ENCODE data around the gene SLC9A3.

The SLC9A3 gene

DNA sequence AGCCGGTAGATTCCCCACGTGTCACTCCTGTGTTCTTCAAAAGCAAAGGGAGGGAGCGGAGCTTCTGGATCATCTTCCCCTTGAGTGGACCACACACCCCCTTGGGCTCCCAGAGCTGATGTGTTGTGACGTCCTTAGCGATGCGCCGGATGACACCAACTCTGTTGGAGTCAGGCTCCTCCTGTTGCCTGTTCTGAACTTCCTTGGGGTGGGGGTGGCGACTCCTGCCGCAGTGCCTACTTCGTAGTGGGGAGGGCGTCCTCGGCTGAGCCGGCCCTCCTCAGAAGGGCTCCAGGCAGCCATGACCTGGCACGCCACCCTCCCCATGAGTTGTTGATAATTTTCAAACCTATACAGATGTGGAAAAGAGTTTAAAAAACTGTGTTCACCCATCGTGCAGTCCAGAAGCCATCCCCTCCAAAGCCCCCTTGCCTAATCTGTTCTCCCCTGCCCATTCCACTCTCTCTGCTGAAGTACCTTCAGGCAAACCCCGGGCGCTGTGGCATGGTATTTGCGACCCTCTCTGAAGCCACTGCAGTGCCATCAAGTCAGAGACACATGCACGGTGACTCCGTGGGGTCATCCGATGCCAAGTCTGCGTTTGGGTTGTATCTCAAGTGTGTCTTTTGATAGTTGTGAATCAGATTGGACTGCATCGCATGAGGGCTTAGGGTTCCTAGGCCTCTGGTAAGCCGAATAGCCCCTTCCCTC lies 64.5 kb downstream of the SLC9A3 start:
- Mint-ChIP-seq H3K4me3 (no peak overlapping the region), H3K27ac (peak overlapping the region; percentile 66), H3K36me3 (peaks cover 70% of the 10 kb centered on the region), H3K27me3 (no peaks in the 10 kb centered on the region), H3K9me3 (no peaks in the 10 kb centered on the region), H3K4me1 (peaks cover 53% of the 10 kb centered on the region)
- no peak for DNase-seq
- CTCF ChIA-PET: no interaction called here

DNA sequence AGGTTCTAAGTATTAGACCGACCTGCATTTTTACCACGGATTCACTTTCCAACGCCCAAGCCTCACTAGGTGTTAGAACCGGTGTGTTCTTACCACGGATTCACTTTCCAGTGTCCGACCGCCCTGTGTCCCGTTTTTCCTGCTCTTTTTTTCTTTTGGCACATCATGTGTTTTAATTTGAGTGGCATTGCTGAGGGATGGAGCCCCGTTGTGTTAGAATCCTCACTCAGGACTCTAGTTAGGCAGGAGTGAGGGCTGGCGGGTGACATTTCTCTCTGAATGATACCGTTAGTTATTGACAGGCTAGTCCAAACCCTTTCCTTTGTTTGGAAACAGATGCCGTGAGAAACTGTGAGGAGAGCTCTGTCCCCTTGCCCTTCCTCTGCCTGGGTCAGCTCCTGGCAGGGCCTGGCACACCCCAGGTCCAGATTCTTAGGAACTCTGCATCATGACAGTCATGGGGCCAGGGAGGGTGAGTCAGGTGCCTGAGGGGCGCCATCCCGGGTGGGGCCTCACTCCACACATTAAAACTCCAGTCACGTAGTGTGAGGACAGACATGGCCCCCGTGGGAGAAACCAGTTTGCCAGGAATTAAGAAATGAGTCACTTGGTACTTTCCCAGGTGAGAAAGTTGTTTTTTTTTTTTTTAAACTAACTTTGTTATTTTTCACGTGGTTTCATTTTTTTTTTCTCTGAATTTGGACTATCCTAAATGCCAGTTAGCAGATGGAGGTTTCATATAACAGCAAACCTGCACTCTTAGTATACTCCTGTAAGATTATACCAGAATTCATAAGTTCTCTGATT lies 65.5 kb downstream of the SLC9A3 start:
- no peaks in the 10 kb centered on the region for H3K9me3 Mint-ChIP-seq
- H3K27ac Mint-ChIP-seq: peak overlapping the region; percentile 66
- no peak overlapping the region for H3K4me3 Mint-ChIP-seq
- no peaks in the 10 kb centered on the region for H3K27me3 Mint-ChIP-seq
- peaks cover 52% of the 10 kb centered on the region for H3K4me1 Mint-ChIP-seq
- H3K36me3 Mint-ChIP-seq: peaks cover 71% of the 10 kb centered on the region
- CTCF ChIA-PET: interaction anchor here (1.0 kb wide), 1 partner anchor 9 kb away, joined by 3 read pairs; no protein-coding TSS in a partner anchor
- DNase-seq: peak; percentile 52

GRCh38 chr5:457195-457961 lies 66.9 kb downstream of the SLC9A3 start:
- Mint-ChIP-seq H3K27ac (no peak overlapping the region), H3K9me3 (peaks cover 7% of the 10 kb centered on the region), H3K4me1 (peaks cover 58% of the 10 kb centered on the region), H3K4me3 (no peak overlapping the region), H3K27me3 (no peaks in the 10 kb centered on the region), H3K36me3 (peaks cover 76% of the 10 kb centered on the region)
- DNase-seq: peak; percentile 16
- CTCF ChIA-PET: interaction anchor here (1.2 kb wide), 1 partner anchor 11 kb away, joined by 7 read pairs; no protein-coding TSS in a partner anchor

DNA sequence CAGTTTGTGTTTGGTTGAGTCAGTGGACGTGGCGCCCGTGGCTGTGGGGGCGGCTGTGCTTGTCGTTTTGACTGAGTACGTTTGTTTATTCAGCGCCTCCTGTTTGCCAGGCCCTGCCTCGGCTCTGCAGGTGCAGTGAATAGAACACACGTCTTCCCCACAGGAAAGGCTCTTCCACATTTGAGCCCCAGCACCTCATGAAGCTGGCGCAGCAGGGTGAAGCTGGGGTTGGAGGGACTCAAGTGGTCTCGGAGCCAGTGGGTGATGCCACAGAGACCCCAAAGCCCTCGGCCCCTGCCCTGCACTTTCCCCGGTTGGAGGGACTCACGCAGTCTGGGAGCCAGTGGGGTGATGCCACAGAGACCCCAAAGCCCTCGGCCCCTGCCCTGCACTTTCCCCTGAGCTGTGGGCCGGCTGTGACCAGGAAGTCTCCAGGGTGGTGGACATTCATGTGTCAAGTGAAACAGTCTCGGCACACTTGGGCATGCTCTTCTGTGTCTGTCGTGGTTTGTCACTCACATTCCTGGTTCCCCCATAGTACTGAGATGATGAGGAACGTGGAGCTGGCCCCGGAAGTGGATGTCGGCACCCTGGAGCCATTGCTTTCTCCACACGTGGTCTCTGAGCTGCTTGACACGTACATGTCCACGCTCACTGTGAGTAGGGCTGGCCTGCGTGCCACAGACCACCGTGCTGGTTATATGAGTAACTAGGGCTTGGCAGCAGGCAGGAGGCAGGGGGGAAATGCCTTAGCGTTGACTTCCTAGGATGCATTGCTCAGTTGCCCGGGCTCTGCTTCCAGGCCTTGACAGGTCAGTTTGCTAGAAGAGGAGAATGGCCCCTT lies 67.7 kb downstream of the SLC9A3 start:
- peaks cover 59% of the 10 kb centered on the region for H3K4me1 Mint-ChIP-seq
- peaks cover 15% of the 10 kb centered on the region for H3K9me3 Mint-ChIP-seq
- H3K27ac Mint-ChIP-seq: no peak overlapping the region
- H3K27me3 Mint-ChIP-seq: no peaks in the 10 kb centered on the region
- peak; percentile 16 for DNase-seq
- no peak overlapping the region for H3K4me3 Mint-ChIP-seq
- CTCF ChIA-PET: interaction anchor here (1.1 to 1.2 kb wide), 2 partner anchors 10 to 11 kb away, joined by 3 to 7 read pairs; no protein-coding TSS in a partner anchor
- peaks cover 76% of the 10 kb centered on the region for H3K36me3 Mint-ChIP-seq

GRCh38 chr5:455806-456205 lies 68.4 kb downstream of the SLC9A3 start:
- peaks cover 82% of the 10 kb centered on the region for H3K36me3 Mint-ChIP-seq
- CTCF ChIA-PET: interaction anchor here (1.0 to 1.1 kb wide), 2 partner anchors 9 to 10 kb away, joined by 3 read pairs; no protein-coding TSS in a partner anchor
- no peaks in the 10 kb centered on the region for H3K27me3 Mint-ChIP-seq
- no peak for DNase-seq
- peaks cover 22% of the 10 kb centered on the region for H3K9me3 Mint-ChIP-seq
- peaks cover 61% of the 10 kb centered on the region for H3K4me1 Mint-ChIP-seq
- H3K27ac Mint-ChIP-seq: no peak overlapping the region
- no peak overlapping the region for H3K4me3 Mint-ChIP-seq

DNA sequence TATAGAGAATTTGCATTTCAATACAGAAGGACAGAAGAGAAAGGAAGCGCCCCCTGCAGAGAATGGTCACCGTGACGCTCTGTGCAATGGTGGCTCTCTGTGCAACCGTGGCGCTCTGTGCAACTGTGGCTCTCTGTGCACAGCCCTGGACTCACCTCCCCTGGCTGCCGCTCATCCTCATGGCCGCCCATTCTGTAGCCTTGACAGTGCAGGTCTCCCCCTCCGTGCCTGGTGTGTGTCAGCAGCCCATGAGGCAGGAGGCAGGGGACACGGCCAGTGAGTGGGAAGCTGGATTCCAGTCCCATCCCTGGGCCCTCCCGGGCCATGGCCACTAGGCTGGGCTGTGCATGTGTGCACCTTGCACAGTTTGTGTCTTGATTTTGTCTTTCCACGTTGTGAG lies 69.3 kb downstream of the SLC9A3 start:
- peak; percentile 15 for DNase-seq
- Mint-ChIP-seq H3K36me3 (peaks cover 80% of the 10 kb centered on the region), H3K27ac (peak overlapping the region; percentile 31), H3K9me3 (peaks cover 27% of the 10 kb centered on the region), H3K27me3 (no peaks in the 10 kb centered on the region), H3K4me1 (peaks cover 56% of the 10 kb centered on the region), H3K4me3 (no peak overlapping the region)
- CTCF ChIA-PET: interaction anchor here (1.0 kb wide), 1 partner anchor 8 kb away, joined by 3 read pairs; no protein-coding TSS in a partner anchor

GRCh38 chr5:453725-454481 lies 70.3 kb downstream of the SLC9A3 start:
- Mint-ChIP-seq H3K4me3 (no peak overlapping the region), H3K4me1 (peaks cover 50% of the 10 kb centered on the region), H3K36me3 (peaks cover 80% of the 10 kb centered on the region), H3K27ac (peak overlapping the region; percentile 88), H3K27me3 (no peaks in the 10 kb centered on the region), H3K9me3 (peaks cover 27% of the 10 kb centered on the region)
- CTCF ChIA-PET: interaction anchor here (0.9 to 1.3 kb wide), 4 partner anchors 10 to 449 kb away, joined by 3 to 4 read pairs (median 4); no protein-coding TSS in a partner anchor
- DNase-seq: peak; percentile 45

- Mint-ChIP-seq H3K4me1 (peaks cover 42% of the 10 kb centered on the region), H3K27ac (peak overlapping the region; percentile 88)
- peak; percentile 34 for DNase-seq
Measured at GRCh38 chr5:452978-453710, 71.1 kb downstream of the SLC9A3 start.

GRCh38 chr5:451587-452458 lies 72.4 kb downstream of the SLC9A3 start:
- Mint-ChIP-seq H3K4me3 (no peak overlapping the region), H3K36me3 (peaks cover 84% of the 10 kb centered on the region), H3K9me3 (peaks cover 27% of the 10 kb centered on the region), H3K27ac (peak overlapping the region; percentile 88), H3K27me3 (no peaks in the 10 kb centered on the region), H3K4me1 (peaks cover 42% of the 10 kb centered on the region)
- CTCF ChIA-PET: no interaction called here
- no peak for DNase-seq

More at GRCh38 chr5:452978-453710, 71.1 kb downstream of the SLC9A3 start:
- Mint-ChIP-seq H3K4me3 (peak overlapping the region; percentile 9), H3K9me3 (peaks cover 27% of the 10 kb centered on the region), H3K27me3 (no peaks in the 10 kb centered on the region), H3K36me3 (peaks cover 82% of the 10 kb centered on the region)
- CTCF ChIA-PET: interaction anchor here (1.0 to 1.3 kb wide), 3 partner anchors 9 to 136 kb away, joined by 3 to 4 read pairs (median 4); no protein-coding TSS in a partner anchor

GRCh38 chr5:449151-449550 lies 75.1 kb downstream of the SLC9A3 start:
- H3K4me3 Mint-ChIP-seq: no peak overlapping the region
- no peak for DNase-seq
- CTCF ChIA-PET: interaction anchor here (0.7 to 1.2 kb wide), 2 partner anchors 10 to 22 kb away, joined by 3 read pairs; no protein-coding TSS in a partner anchor
- H3K9me3 Mint-ChIP-seq: peaks cover 27% of the 10 kb centered on the region
- no peak overlapping the region for H3K27ac Mint-ChIP-seq
- peaks cover 50% of the 10 kb centered on the region for H3K4me1 Mint-ChIP-seq
- no peaks in the 10 kb centered on the region for H3K27me3 Mint-ChIP-seq
- peaks cover 82% of the 10 kb centered on the region for H3K36me3 Mint-ChIP-seq

DNA sequence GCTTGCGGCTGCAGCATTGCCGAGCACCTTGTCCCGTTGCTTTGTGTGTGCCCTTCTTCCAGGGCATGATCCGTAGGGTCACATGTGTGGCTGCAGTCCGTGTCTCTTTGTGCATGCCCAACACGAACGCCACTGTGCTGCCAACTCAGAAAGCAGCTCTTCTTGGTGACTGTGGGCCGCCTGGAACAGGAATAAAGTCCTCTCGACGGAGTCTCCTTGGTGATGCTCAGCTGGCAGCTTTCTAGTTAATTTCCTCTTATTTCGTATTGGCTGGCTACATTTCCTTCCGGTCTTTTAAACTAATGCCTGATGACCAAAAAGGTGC lies 75.5 kb downstream of the SLC9A3 start:
- Mint-ChIP-seq H3K36me3 (peaks cover 81% of the 10 kb centered on the region), H3K27me3 (no peaks in the 10 kb centered on the region), H3K9me3 (peaks cover 27% of the 10 kb centered on the region), H3K4me3 (no peak overlapping the region), H3K4me1 (peaks cover 48% of the 10 kb centered on the region), H3K27ac (no peak overlapping the region)
- CTCF ChIA-PET: interaction anchor here (1.2 kb wide), 1 partner anchor 21 kb away, joined by 3 read pairs; no protein-coding TSS in a partner anchor
- no peak for DNase-seq
